HEK293T (cell line): ENCODE measurements around the gene LIMS2.

Experiments
- ARNT ChIP-seq: fragments of 450-650 bp; IDR thresholded peaks from 2 replicates; pipeline ENCODE4 v1.6.1; 2017; ENCODE audit warnings: mild to moderate bottlenecking
- BHLHE40 ChIP-seq: fragments of 450-650 bp; IDR thresholded peaks from 2 replicates; pipeline ENCODE4 v1.6.1; 2016; ENCODE audit warnings: mild to moderate bottlenecking, moderate library complexity, borderline replicate concordance
- ELF4 ChIP-seq: fragments of 450-650 bp; IDR thresholded peaks from 2 replicates; pipeline ENCODE4 v1.6.1; 2017; ENCODE audit warnings: antibody characterized with exemption
- FOXA1 ChIP-seq: fragments of 450-650 bp; IDR thresholded peaks from 2 replicates; pipeline ENCODE4 v1.6.1; 2016; ENCODE audit warnings: mild to moderate bottlenecking
- FOXM1 ChIP-seq: fragments of 450-650 bp; IDR thresholded peaks from 2 replicates; pipeline ENCODE4 v1.6.1; 2017; ENCODE audit warnings: mild to moderate bottlenecking, borderline replicate concordance
- SP1 ChIP-seq: fragments of 450-650 bp; IDR thresholded peaks from 2 replicates; pipeline ENCODE4 v1.6.1; 2017

- TF ChIP-seq ARNT (no peak), SP1 (no peak), FOXA1 (no peak), BHLHE40 (no peak), ELF4 (no peak), FOXM1 (no peak)
Measured at GRCh38 chr2:127621981-127622431, 53.3 kb downstream of the LIMS2 start.
